NCI-H774 (cell line): Measurements from ENCODE around the gene DBNDD1.

Experiments
- DNase-seq: peaks from one replicate; lab custom pipeline; 2025; lab: John Stamatoyannopoulos, UW

Gene DBNDD1

GRCh38 chr16:89960966-89961365 lies 58.3 kb downstream of the DBNDD1 start:
- DNase-seq, result no peak

- no peak for DNase-seq
Observed at GRCh38 chr16:89958596-89958995, 60.7 kb downstream of the DBNDD1 start.

GRCh38 chr16:89958068-89958467 lies 61.2 kb downstream of the DBNDD1 start:
- DNase-seq, result no peak

GRCh38 chr16:89957216-89957785 lies 62.0 kb downstream of the DBNDD1 start:
- DNase-seq, result no peak

GRCh38 chr16:89956505-89957215 lies 62.6 kb downstream of the DBNDD1 start:
- no peak for DNase-seq

- no peak for DNase-seq
Observed at GRCh38 chr16:89955001-89955685, 64.1 kb downstream of the DBNDD1 start.
